ENCODE data around the gene CLTCL1.

CLTCL1 gene

GRCh38 chr22:19183216-19183615 lies 108.3 kb downstream of the CLTCL1 start:
- Histone ChIP-seq H3K27ac (replicated peaks) (no peak overlapping the region), H3K4me3 (replicated peaks; ENCODE audit: insufficient read depth, low read length) (no peak overlapping the region), H3K27me3 (ENCODE audit: insufficient read depth, poor library complexity, severe bottlenecking) (no peaks in the 10 kb centered on the region)
- no peak for DNase-seq (ENCODE audit: low read depth in 1 of 2, low spot score in 1 of 2)
- TF ChIP-seq POLR2AphosphoS5 (IDR thresholded peaks at IDR 0.05; ENCODE audit: low read depth): no peak
- TF ChIP-seq REST (IDR thresholded peaks at IDR 0.05; ENCODE audit: insufficient replicate concordance, low read depth): no peak
- TF ChIP-seq GABPA (IDR thresholded peaks at IDR 0.05; ENCODE audit: low read depth): no peak
- TF ChIP-seq SPI1 (IDR thresholded peaks at IDR 0.05; ENCODE audit: borderline replicate concordance, low read depth): no peak
- no peak for TF ChIP-seq CTCF (IDR thresholded peaks at IDR 0.05; ENCODE audit: insufficient read depth, low read length)

GRCh38 chr22:19182472-19183157 lies 108.9 kb downstream of the CLTCL1 start:
- Histone ChIP-seq H3K27ac (replicated peaks) (no peak overlapping the region), H3K4me3 (replicated peaks; ENCODE audit: insufficient read depth, low read length) (no peak overlapping the region), H3K27me3 (ENCODE audit: insufficient read depth, poor library complexity, severe bottlenecking) (no peaks in the 10 kb centered on the region)
- no peak for DNase-seq (ENCODE audit: low read depth in 1 of 2, low spot score in 1 of 2)
- TF ChIP-seq REST (IDR thresholded peaks at IDR 0.05; ENCODE audit: insufficient replicate concordance, low read depth) (no peak), POLR2AphosphoS5 (IDR thresholded peaks at IDR 0.05; ENCODE audit: low read depth) (no peak), GABPA (IDR thresholded peaks at IDR 0.05; ENCODE audit: low read depth) (no peak), SPI1 (IDR thresholded peaks at IDR 0.05; ENCODE audit: borderline replicate concordance, low read depth) (no peak), CTCF (IDR thresholded peaks at IDR 0.05; ENCODE audit: insufficient read depth, low read length) (no peak)

GRCh38 chr22:19181786-19182471 lies 109.6 kb downstream of the CLTCL1 start:
- no peak for DNase-seq (ENCODE audit: low read depth in 1 of 2, low spot score in 1 of 2)
- H3K27ac ChIP-seq (replicated peaks): no peak overlapping the region
- no peaks in the 10 kb centered on the region for H3K27me3 ChIP-seq (ENCODE audit: insufficient read depth, poor library complexity, severe bottlenecking)
- TF ChIP-seq GABPA (IDR thresholded peaks at IDR 0.05; ENCODE audit: low read depth) (no peak), CTCF (IDR thresholded peaks at IDR 0.05; ENCODE audit: insufficient read depth, low read length) (no peak), SPI1 (IDR thresholded peaks at IDR 0.05; ENCODE audit: borderline replicate concordance, low read depth) (no peak), POLR2AphosphoS5 (IDR thresholded peaks at IDR 0.05; ENCODE audit: low read depth) (0 out of 2 replicates have a peak, but pooled peaks have one; percentile 44), REST (IDR thresholded peaks at IDR 0.05; ENCODE audit: insufficient replicate concordance, low read depth) (no peak)
- H3K4me3 ChIP-seq (replicated peaks; ENCODE audit: insufficient read depth, low read length): no peak overlapping the region
